ENCODE measurements around the gene HRG.

Gene HRG

GRCh38 chr3:186669378-186670084 lies 3.7 kb downstream of the HRG start:
- in situ Hi-C loops (cut with HindIII; ENCODE audit: low sequenced_read_pairs) = no loop called here
- no peak for TF ChIP-seq CTCF (IDR thresholded peaks at IDR 0.05; ENCODE audit: low read depth, low read length, missing control alignments)
- no peak for DNase-seq (ENCODE audit: low read depth)
- no peak overlapping the region for H3K4me3 ChIP-seq (ENCODE audit: low read depth, low read length)

DNA sequence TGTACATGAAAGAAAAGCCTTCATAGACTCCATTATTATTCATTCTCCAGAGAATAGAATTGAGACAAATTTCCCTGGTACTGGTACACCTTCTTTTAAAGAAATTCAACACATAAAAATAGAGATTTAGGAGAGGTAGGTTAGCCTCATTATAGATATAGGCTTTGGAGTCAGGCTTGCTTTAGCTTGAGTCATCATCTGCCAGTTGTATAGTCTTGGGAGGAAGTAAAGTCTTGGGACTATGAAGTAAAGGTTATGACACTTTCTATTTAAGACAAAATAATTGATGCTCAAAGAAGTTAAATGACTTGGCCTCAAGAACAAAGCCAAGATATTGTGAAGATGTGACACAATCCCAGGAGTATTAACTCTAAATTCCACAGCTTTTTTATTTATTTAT lies 4.3 kb downstream of the HRG start:
- H3K4me3 ChIP-seq (ENCODE audit: low read depth, low read length) = no peak overlapping the region
- no peak for TF ChIP-seq CTCF (IDR thresholded peaks at IDR 0.05; ENCODE audit: low read depth, low read length, missing control alignments)
- DNase-seq (ENCODE audit: low read depth) = no peak
- in situ Hi-C loops (cut with HindIII; ENCODE audit: low sequenced_read_pairs) = no loop called here

DNA sequence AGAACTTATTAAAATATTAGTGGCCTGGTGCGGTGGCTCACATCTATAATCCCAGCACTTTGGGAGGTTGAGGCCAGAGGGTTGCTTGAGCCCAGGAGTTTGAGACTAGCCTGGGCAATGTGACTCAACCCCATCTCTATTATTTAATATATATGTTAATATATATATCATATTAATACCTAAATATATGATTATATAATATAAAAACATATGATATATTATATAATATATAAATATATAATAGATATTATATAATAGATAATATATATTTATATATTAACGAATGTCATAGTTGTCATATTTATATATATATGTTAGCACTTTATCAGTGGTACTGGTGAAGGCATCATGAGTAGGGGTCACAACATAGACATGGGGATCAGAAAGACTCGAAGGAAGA lies 5.2 kb downstream of the HRG start:
- no peak for DNase-seq (ENCODE audit: low read depth)
- in situ Hi-C loops (cut with HindIII; ENCODE audit: low sequenced_read_pairs) = no loop called here
- no peak for TF ChIP-seq CTCF (IDR thresholded peaks at IDR 0.05; ENCODE audit: low read depth, low read length, missing control alignments)
- no peak overlapping the region for H3K4me3 ChIP-seq (ENCODE audit: low read depth, low read length)

DNA sequence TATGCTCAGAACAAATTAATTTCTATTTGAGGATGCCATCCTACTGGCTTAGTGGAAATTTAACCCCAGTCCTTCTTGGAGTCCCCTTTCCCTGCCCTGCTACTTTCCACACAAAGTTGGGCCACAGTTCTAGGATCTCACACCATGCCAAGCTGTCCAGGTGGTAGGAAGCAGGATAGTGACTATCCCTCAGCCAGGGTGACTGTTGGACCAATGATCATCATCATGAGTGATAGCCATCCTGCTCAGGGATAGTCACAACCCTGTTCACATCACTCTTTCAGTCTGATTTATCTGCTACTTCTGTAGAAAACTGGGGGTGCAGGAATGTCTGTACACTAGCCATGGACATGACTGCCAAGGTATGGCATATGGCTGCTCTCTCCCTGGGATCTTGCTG lies 12.8 kb downstream of the HRG start:
- TF ChIP-seq CTCF (IDR thresholded peaks at IDR 0.05; ENCODE audit: low read depth, low read length, missing control alignments) = no peak
- in situ Hi-C loops (cut with HindIII; ENCODE audit: low sequenced_read_pairs) = no loop called here
- DNase-seq (ENCODE audit: low read depth) = no peak
- no peak overlapping the region for H3K4me3 ChIP-seq (ENCODE audit: low read depth, low read length)

DNA sequence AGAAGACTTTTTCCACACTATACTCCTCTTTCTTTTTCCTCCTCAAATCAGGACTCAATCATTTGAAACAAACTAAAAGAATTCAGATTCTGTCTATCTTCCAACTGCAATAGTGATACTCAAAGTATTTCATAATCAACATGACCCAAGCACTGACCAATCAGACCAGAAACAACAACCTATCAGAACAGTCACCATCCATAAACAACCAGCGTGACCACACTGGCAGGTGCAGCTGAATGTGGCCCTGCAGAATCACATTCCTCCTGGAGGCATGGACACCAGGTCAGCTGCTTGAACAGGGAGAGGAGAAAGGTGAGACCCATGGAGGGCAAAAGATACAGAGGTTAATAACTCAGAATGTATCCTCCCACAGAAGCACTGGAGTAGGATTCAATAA lies 13.3 kb downstream of the HRG start:
- in situ Hi-C loops (cut with HindIII; ENCODE audit: low sequenced_read_pairs) = no loop called here

DNA sequence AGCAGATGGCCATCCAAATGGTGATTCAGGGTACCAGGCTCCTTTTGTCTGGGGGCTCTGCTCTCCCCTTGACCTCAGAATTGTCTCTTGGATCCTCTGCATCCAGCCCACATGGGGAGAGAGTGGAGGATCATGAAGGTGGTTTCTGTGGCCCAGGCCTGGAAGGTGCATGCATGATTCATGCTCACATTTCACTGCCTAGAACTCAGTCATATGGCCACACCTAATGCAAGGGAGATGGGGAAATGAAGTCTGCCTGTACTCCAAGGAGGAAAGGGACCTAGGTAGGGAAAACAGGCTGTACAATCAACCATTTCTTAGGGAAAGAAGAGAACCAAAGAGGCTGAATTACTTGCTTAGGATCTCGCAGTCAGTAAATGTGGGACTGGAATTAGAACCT lies 15.1 kb downstream of the HRG start:
- no peak for TF ChIP-seq CTCF (IDR thresholded peaks at IDR 0.05; ENCODE audit: low read depth, low read length, missing control alignments)
- no peak for DNase-seq (ENCODE audit: low read depth)

More for the DNA sequence above, 13.3 kb downstream of the HRG start:
- no peak for TF ChIP-seq CTCF (IDR thresholded peaks at IDR 0.05; ENCODE audit: low read depth, low read length, missing control alignments)
- no peak for DNase-seq (ENCODE audit: low read depth)
- no peak overlapping the region for H3K4me3 ChIP-seq (ENCODE audit: low read depth, low read length)

More for the DNA sequence above, 15.1 kb downstream of the HRG start:
- no peak overlapping the region for H3K4me3 ChIP-seq (ENCODE audit: low read depth, low read length)
- in situ Hi-C loops (cut with HindIII; ENCODE audit: low sequenced_read_pairs) = no loop called here

Measured in astrocyte of the cerebellum (primary cell).